Thoracic aorta (tissue), 2 donors: Measurements from ENCODE around the gene RSPO4. TPM values are rescaled to one million over a fixed set of nuclear protein-coding genes. Genes with fewer than 3 reads are reported as not detected.

Source experiments
- ATAC-seq: fragments of 150-250 bp; one replicate; pipeline ENCODE4 v1.8.0; 2017; ENCODE audit warnings: low read depth; ENCODE audit not compliant: insufficient number of reproducible peaks, low FRiP score
- DNase-seq: peaks from one replicate; pipeline ENCODE4 v3.0.0-alpha.2; 2020; ENCODE audit warnings: low spot score
- H3K27ac ChIP-seq, 2 donors: fragments of 200-600 bp; sonication (generic); 1 replicate in 1 of 2; 2 replicates in 1 of 2; pipeline ENCODE4 v1.5.1; 2016; ENCODE audit warnings: mild to moderate bottlenecking in 2 of 2, moderate library complexity in 2 of 2
- H3K27me3 ChIP-seq: fragments of 200-600 bp; sonication (generic); replicated peaks from 2 replicates; pipeline ENCODE4 v1.6.0; 2016; ENCODE audit warnings: mild to moderate bottlenecking; ENCODE audit not compliant: insufficient read depth
- H3K36me3 ChIP-seq: fragments of 200-600 bp; sonication (generic); one replicate; pipeline ENCODE4 v1.5.1; 2016
- H3K4me1 ChIP-seq, 2 donors: fragments of 200-600 bp; sonication (generic); 1 replicate in 1 of 2; 2 replicates in 1 of 2; pipeline versions ENCODE4 v1.5.1 to v1.6.0; 2016; ENCODE audit warnings: low read depth in 2 of 2, mild to moderate bottlenecking in 1 of 2; ENCODE audit not compliant: control insufficient read depth in 1 of 2
- H3K4me3 ChIP-seq: fragments of 200-600 bp; sonication (generic); 2 replicates; pipeline ENCODE4 v1.5.1; 2016; ENCODE audit warnings: mild to moderate bottlenecking
- H3K9me3 ChIP-seq: fragments of 200-600 bp; sonication (generic); 2 replicates; pipeline ENCODE4 v1.5.1; 2016
- CTCF ChIP-seq: fragments of 200-600 bp; sonication (generic); IDR thresholded peaks from one replicate; pipeline ENCODE4 v1.5.1; 2019; ENCODE audit warnings: antibody characterized with exemption
- total RNA-seq, 2 donors: library from RNA; depleted of rRNA; stranded (reverse); fragments of >200 nt; gene quantifications; one replicate each; pipeline versions ENCODE4 v1.1.0 to v1.2.3, GENCODE V29; 2016

RSPO4 gene
- total RNA-seq, 2 donors from 2014 or later, result not detected

DNA sequence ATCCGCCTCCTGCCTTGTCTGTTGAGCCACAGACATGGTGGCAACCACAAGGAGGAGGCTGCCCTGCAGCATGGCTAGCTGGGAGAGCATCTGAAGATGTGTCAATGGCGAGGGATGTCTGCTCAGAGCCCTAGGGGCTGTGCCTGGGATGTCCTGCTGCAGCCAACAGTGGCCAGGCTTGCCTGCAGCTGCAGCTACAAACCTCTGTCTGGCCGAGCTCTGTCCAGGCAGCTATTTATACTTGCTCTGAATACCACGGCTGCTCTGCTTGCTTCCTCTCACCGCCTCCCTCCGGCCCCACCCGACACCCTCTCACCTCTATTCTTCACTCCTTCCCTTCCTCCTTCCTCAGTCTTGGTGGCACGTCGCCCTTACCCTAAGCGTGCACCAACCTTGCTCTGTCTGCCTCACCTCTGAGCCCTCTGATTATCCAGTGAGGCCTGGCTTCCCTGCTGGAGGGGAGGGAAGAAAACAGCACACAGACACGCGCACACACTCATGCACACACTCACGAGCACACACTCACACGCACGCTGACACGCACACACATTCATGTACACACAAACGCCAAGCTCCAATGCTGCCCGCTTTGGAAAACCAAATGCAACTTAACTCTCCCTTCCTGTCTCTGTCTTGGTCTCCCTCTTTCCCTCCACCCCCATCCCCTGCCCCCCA, 85.8 kb downstream of the RSPO4 start, which contains the start of gene ANGPT4:
ANGPT4 (minus strand) TSS at position 210 of the 675 bp plus-strand sequence; CDS start at position 90, 120 bp downstream.
- no peaks in the 10 kb centered on the region for H3K27me3 ChIP-seq
- DNase-seq, result no peak

GRCh38 chr20:914727-915498, 87.2 kb downstream of the RSPO4 start:
- H3K36me3 ChIP-seq, result no peaks in the 10 kb centered on the region
- no peaks in the 10 kb centered on the region for H3K27me3 ChIP-seq
- peaks cover 0 to 16% of the 10 kb centered on the region in 2 donors for H3K4me1 ChIP-seq

More for the DNA sequence above, 85.8 kb downstream of the RSPO4 start, which contains the start of gene ANGPT4:
- H3K4me1 ChIP-seq, result peaks cover 0 to 3% of the 10 kb centered on the region in 2 donors
- no peak for TF ChIP-seq CTCF
- no peaks in the 10 kb centered on the region for H3K36me3 ChIP-seq
- no peak for ATAC-seq
- no peak within 1 kb of the TSS for H3K27ac ChIP-seq
- H3K4me3 ChIP-seq, result no peak within 1 kb of the TSS
- H3K9me3 ChIP-seq, result no peaks in the 10 kb centered on the region

DNA sequence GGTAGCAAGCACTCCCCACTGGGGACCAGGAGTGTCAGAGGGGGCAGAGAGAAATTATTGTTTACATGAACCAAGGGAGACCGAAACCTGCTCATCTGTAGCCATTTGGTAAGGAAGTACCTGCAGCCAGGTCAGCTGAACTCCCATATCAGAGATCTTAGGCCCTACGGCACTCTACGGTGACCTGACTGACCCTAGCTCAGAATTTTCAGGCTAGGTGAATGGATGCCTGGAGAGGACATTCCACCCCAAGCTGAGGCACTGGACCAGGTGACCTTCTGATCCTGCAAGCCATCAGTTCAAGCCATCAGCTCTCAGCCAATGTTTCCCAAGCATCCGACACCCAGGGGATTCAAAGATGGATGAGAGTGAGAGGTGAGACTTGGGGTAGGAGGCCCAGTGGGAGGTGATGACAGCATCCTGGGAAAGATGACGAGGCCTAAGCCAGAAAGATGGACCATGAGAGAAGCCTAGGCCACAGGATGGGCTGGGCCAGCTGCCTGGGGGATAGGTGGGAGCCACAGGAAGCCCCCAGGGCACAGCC, 88.7 kb downstream of the RSPO4 start:
- Histone ChIP-seq H3K27ac (no peak overlapping the region), H3K27me3 (no peaks in the 10 kb centered on the region), H3K36me3 (no peaks in the 10 kb centered on the region), H3K9me3 (no peaks in the 10 kb centered on the region), H3K4me3 (no peak overlapping the region), H3K4me1 (peaks cover 0 to 17% of the 10 kb centered on the region in 2 donors)
- DNase-seq, result no peak
- no peak for TF ChIP-seq CTCF
- ATAC-seq, result no peak

More at GRCh38 chr20:914727-915498, 87.2 kb downstream of the RSPO4 start:
- no peak overlapping the region for H3K27ac ChIP-seq
- no peak for ATAC-seq
- H3K4me3 ChIP-seq, result no peak overlapping the region
- TF ChIP-seq CTCF, result no peak
- DNase-seq, result no peak
- no peaks in the 10 kb centered on the region for H3K9me3 ChIP-seq

GRCh38 chr20:911882-912600, 90.1 kb downstream of the RSPO4 start:
- no peak overlapping the region for H3K27ac ChIP-seq
- TF ChIP-seq CTCF, result no peak

More at GRCh38 chr20:911882-912600, 90.1 kb downstream of the RSPO4 start:
- Histone ChIP-seq H3K9me3 (no peaks in the 10 kb centered on the region), H3K36me3 (no peaks in the 10 kb centered on the region), H3K27me3 (no peaks in the 10 kb centered on the region), H3K4me3 (no peak overlapping the region), H3K4me1 (peaks cover 0 to 17% of the 10 kb centered on the region in 2 donors)
- ATAC-seq (no peak), DNase-seq (no peak)
